HG03469 (cell line): ENCODE data around the gene INPP5A.
"Not testable (repeated sequence)": the region's sequence is repeated elsewhere in the genome, so short reads cannot be mapped to it uniquely, and the experiment has no call there.

Experiments
- ATAC-seq: cut with Tn5 transposase; IDR thresholded peaks from one replicate; pipeline ENCODE4 v1.9.1; 2021; ENCODE audit warnings: mild to moderate bottlenecking, moderate library complexity, moderate number of reproducible peaks; ENCODE audit not compliant: unreplicated experiment

INPP5A gene

DNA sequence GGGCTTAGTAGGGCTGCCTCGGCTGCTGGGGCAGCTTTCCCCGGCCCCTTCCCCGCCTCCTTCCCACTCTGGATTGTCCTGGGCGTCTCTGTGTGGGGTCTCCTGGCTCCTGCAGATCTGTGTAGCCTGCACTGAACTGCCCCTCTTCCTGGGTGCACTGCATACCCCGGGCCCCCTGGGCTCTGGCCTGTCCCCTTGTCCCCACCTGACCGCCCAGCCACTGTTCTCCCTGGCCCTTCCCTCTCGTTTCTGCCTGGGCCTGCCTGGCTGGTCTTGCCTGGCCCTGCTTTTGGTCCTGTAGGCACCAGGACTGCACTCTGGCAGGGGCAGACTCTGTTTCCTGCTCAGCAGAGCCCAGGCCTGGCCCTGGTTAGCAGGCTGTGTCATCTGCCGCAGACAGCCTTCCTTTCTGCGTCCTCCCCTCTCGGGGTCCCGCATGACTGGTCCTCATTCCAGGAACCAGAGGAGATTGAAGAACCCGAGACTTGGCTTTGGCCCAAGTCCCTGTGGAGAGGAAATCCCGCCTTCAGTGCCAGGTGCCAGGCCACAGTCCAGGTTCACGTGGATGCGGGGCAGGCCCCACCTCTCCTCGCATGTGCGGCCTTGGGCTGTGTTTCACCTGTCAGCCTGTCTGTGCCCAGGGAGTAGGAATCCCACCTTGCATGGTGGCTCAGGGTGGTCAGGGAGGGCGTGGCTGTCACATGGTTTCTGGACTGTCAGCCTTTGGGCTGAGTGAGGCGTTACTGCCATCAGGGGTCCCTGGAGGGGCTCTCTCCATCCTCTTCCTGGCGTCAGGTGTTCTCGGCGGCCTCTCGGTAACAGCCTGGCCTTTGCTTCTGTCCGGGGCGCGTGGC lies 9.2 kb downstream of the INPP5A start:
- no peak for ATAC-seq

DNA sequence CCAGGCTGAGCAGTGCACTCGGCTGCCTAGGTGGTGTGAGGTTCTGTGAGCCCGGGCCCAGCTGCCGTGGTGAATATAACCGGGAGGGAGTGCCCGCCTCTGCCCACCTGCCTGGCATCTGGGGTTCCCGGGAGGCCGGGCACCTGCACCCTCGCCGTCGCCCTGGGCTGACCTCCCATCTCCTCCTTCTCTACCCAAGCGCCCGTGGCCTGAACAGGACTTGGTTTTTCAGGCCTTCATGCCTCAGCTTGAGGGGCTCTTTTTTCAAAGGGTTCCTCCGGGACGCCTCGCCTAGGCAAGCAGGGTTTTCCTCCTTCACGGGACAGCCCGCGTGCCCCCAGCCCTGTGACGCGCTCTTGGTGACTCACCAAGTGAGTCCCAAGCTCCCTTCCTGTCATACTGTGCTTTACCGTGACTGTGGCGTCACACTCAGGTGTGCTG lies 9.9 kb downstream of the INPP5A start:
- no peak for ATAC-seq

DNA sequence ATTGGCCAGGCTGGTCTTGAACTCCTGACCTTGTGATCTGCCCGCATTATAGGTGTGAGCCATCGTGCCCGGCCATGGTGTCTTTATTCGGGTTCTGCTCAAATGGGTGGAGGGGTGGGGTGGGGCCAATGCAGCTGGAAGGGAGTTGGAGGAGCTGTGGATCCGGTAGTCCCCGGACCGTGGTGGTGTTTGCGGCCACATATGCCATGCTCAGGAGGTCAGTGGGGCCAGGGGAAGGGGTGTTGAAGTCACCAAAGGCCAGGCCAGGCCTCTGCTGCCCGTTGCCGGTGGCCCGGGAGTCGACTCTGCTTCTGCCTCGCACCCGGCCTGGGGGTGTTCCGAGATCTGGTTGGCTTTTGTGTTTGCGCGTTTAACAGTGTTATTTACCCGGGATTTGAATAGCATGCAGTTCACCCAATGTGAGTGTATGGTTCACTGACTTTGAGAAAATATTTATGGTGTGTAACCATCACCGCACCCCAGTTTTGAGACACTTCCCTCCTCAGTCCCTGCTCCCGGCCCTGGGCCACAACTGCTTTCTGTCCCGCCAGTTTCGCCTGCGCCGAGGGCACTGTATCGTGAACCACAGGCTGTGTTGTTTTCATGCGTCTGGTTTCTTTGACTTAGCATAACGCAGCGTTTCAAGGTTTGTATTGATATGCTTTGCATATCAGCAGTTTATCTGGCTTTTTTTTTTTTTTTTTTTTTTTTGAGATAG lies 10.7 kb downstream of the INPP5A start:
- ATAC-seq: no peak

DNA sequence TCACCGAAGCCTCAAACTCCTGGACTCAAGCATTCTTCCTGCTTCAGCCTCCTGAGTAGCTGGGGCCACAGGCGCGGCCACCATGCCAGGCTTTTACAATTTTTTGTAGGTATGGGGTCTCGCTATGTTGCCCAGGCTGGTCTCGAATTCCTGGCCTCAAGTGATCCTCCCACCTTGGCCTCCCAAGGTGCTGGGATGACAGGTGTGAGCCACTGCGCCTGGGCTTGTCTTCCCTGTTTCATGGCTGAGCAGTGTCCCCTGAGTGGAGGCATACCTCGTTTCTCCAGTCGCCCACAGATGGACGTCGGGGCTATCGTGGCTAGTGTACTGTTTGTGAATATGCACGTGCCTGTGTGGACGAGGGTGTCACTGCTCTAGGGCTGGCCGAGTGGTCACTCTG lies 11.3 kb downstream of the INPP5A start:
- ATAC-seq: no peak

DNA sequence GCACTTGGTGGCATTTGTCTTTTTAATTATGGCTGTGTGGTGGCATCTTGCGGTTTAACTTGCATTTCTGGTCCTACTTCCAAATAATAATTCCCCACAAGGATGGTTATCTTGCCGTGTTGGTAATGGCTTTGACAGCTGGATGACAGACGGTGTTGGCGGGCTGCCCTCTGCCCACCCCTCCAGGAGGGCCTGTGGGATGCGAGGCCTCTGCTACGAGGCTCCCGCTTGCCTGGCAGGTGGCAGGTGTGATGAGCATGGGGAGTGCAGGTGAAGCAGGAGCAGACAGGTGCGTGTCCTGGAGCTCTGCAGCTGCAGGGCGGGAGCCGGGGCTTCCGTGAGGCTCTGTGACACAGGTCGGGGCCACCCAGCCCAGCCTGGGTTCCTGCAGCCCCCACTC lies 11.8 kb downstream of the INPP5A start:
- no peak for ATAC-seq

DNA sequence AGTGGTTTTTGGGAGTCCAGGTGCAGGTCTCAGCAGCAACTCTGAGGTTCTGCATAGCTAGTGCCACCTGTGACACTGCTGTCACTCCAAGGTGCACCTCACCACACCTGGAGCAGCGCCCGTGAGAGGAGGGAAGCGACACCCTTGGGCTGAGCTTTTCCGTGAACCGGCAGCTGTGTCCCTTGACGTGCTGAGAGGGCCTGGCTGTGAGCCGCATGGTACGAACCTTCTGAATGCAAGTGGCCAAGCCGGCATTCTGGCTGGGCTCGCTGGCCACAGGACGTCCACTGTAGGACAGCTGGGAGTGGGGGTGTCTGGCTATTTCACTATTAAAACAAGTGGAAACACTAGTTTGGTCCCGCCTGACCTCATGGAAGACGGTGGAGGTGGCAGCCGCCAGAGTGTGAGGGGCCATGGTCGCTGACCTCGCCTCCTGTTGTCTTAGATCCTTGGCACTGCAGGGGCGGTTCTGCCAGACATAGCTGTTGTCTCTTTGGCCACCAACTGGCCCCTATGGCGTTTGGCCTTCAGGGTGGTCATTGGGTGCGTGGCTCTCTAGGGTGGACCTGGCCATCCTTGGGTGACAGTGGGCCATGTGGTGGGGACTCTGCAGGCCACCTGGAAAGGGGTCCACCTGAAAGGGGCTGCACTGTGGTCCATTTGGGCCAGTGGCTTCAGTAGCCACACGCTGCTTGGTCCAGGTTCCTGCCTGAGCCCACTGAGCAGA lies 12.9 kb downstream of the INPP5A start:
- ATAC-seq: no peak

DNA sequence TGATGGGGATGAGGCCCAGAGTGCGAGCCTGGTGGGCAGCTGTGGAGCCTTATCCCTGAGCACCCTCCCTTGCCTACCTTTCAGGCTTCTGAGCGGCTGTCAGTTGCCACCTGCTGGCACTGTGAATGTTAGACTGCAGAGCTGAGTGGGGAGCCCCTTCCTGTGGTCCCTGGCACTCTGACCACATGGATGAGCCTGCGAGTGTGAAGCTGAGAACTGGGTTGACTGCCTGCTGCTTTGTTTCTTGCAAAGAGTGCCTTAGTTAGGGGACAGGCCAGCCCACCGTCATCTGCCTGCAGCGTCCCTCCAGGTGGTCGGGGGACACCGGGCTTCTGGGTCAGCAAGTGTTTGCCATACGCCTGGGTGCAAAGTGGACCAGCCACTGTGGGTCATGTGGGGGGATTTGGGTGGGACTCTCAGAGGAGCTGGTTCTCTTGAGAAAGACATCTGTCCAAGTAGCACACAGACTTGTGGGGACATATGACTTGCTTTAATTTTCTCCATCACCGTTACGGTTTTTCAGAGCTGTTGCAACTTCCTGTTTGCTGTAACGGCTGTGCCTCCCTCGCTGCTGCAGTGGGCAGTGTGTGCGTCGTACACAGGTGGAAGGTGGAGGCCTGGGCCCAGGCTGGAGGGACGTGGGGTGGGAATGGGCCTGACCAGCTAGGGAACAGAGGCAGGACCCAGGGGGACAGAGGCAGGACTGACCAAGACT lies 13.7 kb downstream of the INPP5A start:
- ATAC-seq: no peak

DNA sequence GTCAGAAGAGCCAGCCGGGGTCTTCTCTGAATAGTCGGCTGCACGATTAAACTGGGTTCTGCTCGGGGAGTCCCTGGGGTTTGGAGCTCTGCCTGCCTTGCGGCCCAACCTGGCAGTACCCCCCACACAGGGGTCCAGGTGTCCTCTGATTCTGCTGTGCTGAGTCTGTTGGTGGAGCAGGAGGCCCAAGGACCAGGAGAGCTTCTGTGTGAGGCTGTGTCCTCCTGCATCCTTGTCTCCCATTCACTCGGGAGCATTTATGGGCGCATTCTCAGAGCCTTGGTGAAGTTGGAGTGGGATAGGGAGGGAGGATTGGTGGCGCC lies 14.2 kb downstream of the INPP5A start:
- no peak for ATAC-seq

DNA sequence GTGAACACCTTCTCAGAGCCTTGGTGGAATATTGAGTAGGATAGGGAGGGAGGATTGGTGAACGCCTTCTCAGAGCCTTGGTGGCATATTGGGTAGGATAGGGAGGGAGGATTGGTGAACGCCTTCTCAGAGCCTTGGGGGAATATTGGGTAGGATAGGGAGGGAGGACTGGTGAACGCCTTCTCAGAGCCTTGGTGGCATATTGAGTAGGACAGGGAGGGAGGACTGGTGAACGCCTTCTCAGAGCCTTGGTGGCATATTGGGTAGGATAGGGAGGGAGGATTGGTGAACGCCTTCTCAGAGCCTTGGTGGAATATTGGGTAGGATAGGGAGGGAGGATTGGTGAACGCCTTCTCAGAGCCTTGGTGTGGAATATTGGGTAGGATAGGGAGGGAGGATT lies 15.0 kb downstream of the INPP5A start:
- not testable (repeated sequence) for ATAC-seq

DNA sequence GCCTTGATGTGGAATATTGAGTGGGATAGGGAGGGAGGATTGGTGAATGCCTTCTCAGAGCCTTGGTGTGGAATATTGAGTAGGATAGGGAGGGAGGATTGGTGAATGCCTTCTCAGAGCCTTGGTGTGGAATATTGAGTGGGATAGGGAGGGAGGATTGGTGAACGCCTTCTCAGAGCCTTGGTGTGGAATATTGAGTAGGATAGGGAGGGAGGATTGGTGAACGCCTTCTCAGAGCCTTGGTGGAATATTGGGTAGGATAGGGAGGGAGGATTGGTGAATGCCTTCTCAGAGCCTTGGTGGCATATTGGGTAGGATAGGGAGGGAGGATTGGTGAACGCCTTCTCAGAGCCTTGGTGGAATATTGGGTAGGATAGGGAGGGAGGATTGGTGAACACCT lies 16.0 kb downstream of the INPP5A start:
- not testable (repeated sequence) for ATAC-seq

DNA sequence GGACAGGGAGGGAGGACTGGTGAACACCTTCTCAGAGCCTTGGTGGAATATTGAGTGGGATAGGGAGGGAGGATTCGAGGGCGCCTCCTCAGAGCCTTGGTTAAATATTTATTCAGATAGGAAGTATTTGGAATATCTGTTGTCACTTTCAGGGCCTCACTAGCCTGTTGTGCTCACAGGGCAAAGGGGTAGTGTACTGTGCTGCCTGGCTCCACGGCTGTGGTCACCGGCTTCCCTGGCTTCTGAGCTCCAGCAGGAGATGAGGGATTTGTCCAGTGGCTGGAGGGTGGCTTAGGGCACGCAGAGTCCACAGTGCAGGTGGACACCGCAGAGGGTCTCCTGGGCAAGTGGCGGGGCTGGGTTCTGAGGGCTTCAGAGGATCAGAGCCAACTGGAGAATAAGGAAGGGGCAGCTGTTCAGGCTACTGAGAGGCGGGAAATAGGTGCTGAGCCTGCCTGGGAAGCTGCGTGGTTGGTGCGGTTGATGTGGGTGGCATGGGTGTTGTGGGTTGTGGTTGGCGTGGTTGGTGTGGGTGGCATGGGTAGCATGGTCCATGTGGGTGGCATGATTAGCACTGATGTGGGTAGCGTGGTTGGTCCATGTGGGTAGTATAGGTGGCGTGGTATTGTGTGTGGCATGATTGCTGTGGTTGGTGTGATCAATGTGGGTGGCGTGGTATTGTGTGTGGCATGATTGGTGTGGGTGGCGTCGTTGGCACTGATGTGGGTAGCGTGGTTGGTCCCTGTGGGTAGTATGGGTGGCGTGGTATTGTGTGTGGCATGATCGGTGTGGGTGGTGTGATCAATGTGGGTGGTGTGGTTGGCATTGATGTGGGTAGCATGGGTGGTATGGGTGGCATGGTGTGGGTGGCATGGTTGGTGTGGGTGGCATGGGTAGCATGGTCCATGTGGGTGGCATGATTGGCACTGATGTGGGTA lies 16.7 kb downstream of the INPP5A start:
- ATAC-seq: no peak

DNA sequence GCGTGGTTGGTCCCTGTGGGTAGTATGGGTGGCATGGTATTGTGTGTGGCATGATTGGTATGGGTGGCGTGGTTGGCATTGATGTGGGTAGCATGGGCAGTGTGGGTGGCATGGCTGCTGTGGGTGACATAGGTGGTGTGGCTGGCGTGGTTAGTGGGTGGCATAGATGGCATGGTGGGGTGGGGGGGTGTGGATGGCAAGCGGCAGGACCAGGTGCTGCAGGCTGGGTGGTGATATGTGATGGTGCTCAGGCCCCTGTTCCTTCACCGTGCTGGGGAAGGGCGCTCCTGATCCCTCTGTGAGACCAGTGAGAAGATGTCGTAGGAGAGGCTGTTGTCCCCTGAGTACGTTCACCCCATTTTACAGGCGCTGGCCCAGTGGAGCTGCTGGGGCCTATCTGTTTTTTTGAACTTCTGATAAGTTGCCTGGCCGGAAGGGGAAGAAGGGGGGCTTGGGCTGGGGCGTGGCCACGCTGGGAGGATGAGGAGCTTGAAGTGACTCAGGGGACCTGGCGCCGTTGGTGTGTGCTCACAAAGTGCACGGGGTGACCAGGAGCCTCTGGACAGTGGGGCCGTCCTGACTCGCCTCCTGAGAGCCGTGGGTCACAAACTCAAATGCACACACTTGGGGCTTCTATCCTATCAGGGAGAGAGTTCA lies 17.5 kb downstream of the INPP5A start:
- ATAC-seq: no peak

DNA sequence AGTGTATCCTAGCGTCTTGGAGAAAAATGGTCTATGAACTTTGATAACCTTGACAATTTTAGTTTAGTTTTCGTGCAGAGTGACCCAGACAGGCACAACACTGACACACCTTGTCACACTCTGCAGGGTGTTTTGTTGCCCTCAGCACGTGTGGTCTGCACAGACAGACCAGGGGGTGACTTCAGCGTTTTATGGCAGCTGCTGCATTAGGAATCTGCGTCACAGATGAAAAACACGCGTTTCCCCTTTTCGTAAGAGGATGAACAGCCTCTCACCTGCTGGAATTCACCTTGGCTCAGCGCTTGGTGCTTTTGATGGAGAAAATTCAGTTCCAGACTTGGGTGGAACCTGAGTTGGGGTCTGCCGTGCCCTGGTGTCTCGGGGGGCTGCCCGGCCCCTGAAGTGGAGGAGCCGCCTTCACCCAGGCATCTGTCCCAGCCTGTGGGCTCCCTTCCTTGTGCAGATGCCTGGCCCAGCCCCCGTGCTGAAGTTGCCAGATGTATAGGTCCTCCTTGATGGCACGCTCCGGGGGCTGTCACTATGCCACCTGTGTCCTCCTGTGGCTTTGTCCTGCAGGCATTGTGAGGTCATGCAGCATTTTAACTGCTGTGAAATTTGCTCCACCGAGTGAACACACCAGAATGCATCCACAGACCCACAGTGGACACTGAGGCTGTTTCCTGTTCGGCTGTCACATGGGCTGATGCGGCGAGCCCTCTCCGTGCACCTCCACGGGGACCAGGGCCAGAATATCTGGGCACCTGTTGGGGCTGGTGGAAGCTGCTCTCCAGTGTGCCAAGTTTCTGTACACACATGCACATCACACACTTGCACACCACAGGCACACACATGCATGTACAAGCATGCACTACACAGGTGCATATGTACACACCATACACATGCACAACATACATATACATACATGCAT lies 18.3 kb downstream of the INPP5A start:
- no peak for ATAC-seq

DNA sequence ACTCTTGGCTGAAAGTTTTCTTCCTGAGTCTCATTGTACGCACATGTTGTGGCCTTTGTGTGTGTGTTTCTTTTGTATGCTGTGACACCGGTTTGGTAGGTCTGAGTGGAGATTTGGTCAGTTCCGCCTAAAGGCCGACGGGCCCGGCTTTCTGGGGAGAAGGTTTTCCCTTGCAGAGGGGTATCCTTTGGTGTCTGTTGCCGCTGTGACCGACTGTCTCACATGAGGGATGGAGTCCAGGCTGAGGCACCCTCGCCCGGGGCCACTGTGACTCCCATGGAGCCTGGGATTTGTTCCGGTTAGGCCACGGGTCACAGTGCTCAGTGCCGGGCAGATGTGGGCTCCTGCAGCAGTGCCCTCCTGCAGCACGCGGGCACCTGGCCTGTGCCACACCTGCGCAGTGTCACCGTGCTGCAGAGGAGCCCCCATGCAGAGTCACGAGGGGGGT lies 19.4 kb downstream of the INPP5A start:
- no peak for ATAC-seq

DNA sequence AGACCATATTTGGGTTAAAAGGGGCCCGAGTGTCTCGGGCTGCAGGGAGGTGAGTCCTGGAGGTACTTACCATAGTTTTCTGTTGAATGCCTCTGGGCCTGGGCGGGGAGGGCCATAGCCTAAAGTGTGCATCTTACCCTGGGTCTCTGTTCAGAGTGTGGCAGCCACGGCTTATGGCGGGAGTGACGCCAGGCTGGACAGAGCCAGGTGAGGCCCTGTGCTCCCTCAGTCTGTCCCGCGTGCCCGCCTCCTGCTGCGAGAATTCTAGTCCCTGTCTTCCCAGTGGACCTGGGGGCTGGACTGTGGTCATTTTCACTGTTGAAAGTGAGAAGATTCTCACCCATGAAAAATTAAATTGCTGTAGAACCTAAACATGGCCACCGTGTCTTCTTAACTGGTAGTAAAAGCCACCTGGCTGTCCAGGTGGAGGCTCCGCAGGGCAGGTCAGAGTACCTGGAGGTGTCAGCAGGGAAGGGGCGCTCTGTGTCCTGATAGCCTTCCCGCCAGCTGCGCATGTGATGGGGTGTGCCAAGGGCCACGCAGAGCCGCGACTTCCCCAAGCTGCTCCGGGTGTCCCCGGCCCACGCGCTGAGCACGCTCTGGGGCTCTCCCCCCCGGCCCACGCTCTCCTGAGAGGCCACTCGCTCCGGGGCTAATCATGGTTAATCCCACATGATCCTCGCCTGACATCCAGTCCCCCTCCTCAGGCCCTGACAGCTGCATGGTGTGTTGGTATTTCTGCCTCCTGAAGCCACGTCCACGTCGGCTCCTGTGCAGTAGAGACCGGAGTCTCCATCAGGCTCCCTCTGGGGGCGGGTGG lies 20.3 kb downstream of the INPP5A start:
- no peak for ATAC-seq

DNA sequence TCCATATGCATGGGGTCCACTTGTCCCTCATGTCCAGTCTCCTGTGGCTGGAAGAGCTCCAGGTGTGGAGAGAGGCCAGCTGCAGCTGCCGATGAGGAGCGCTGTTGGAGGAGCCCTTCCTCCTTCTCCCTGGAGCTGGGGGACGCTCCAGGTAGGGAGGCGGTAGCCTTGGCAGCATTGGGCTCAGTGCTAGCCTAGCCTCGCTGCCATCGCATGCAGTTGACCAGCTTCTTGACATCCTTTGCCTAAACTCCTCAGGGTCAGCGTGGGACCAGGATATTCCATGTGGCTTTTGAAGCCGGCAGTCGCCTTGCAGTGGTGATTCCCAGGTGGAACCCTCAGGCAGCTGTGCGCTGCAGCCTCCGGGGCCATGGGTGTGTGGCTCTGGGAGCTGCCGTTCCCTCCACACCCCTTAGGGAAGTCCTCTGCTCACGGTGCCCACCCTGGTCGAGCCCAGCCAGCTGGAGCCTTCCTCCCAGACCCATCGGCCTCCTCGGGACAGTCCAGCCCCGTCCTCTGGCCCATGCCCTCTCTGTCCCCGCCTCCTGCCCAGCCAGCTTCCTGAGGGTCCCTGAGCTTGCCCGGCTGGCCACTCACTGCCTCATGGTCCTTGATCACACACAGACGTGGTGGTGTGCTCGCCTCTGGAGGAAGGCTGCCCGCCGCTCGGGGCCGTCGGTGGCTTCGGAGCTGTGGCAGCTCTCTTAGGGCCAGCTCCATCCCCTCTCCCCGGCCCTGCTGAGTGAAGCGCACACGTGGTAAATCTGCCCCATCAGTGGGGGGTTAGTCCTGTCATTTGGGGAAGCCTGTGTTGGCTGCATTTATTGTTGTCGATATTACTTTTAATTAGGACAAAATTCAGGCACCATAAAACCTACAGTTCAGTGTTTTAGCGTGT lies 21.2 kb downstream of the INPP5A start:
- no peak for ATAC-seq
